ENCODE measurements around the gene NTHL1. TPM values are rescaled to one million over a fixed set of nuclear protein-coding genes. Genes with fewer than 3 reads are reported as not detected.

The NTHL1 gene
- total and polyA plus RNA-seq, 2 of the 13 experiments (the other 11 are each of a cell fraction or from before 2014, with no cell fraction given): 47.5 to 64.9 TPM

DNA sequence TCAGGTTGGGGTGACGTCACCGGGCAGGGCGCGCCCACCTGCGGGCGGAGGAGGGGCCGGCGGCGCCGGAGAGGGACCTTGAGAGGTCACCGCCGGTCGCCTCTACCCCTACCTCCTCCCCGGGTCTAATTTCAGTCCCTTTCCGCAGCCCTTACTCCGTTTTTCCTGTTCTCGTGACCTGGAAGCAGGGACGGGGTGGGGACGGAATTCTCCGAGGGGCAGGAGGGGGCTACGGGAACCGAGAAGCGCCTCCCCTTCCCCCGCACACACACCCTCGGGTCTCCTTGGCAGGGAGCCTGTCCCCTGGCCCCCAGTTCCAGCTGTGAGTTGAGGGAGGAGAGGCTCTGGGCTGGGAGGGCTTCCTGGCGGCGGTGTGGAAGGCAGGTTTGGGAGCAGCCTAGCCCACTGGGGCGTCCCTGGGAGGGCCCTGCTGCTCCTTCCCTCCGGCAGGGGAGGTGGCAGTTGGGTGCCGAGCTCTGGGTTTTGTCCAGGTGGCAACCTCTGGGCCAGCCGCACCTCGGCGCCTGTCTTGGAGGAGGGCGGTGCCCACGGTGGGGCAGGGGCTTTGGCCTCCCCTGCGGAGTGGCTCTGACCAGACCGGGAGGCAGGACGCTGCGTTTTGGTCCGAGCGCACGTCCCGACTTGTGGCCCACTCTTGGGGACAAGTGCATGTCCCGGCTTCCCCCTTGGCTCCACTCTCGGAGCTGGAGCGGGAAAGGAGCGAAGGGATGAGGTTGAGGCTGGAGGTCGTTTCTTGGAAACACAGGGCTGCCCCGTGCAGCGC is 57.1 kb downstream of the NTHL1 start (continued):
- TF ChIP-seq SMARCC2 (IDR thresholded peaks at IDR 0.05) (no peak), PHF8 (CRISPR knock-in tag; IDR thresholded peaks at IDR 0.05) (peak; percentile 36; the same call in 1 of the 2 replicates), ZNF550 (CRISPR knock-in tag; IDR thresholded peaks at IDR 0.05; ENCODE audit: borderline replicate concordance) (no peak), ZBTB20 (CRISPR knock-in tag; IDR thresholded peaks at IDR 0.05; ENCODE audit: borderline replicate concordance, low read depth) (0 out of 2 replicates have a peak, but pooled peaks have one; percentile 25), FOSL2 (CRISPR knock-in tag; IDR thresholded peaks at IDR 0.05) (peak; percentile 34; the same call in 1 of the 2 replicates), PPARG (CRISPR knock-in tag; conservative IDR thresholded peaks at IDR 0.05) (no peak), ZSCAN12 (CRISPR knock-in tag; IDR thresholded peaks at IDR 0.05) (no peak), SMAD3 (CRISPR knock-in tag; IDR thresholded peaks at IDR 0.05) (no peak), SRY (CRISPR knock-in tag; IDR thresholded peaks at IDR 0.05) (no peak; the same call in 1 of the 2 replicates), ZNF547 (CRISPR knock-in tag; IDR thresholded peaks at IDR 0.05) (no peak), RBAK (CRISPR knock-in tag; IDR thresholded peaks at IDR 0.05) (no peak), ZBTB1 (CRISPR knock-in tag; IDR thresholded peaks at IDR 0.05; ENCODE audit: borderline replicate concordance) (no peak), ZNF30 (CRISPR knock-in tag; IDR thresholded peaks at IDR 0.05) (no peak), YEATS2 (CRISPR knock-in tag; IDR thresholded peaks at IDR 0.05; ENCODE audit: borderline replicate concordance) (0 out of 2 replicates have a peak, but pooled peaks have one; percentile 35)
- TF ChIP-seq, protein P1, sequence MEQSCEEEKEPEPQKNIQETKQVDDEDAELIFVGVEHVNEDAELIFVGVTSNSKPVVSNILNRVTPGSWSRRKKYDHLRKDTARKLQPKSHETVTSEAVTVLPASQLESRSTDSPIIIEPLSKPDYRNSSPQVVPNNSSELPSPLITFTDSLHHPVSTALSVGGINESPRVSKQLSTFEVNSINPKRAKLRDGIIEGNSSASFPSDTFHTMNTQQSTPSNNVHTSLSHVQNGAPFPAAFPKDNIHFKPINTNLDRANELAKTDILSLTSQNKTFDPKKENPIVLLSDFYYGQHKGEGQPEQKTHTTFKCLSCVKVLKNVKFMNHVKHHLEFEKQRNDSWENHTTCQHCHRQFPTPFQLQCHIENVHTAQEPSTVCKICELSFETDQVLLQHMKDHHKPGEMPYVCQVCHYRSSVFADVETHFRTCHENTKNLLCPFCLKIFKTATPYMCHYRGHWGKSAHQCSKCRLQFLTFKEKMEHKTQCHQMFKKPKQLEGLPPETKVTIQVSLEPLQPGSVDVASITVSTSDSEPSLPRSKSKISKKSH (CRISPR knock-in tag; IDR thresholded peaks at IDR 0.05; ENCODE audit: borderline replicate concordance): no peak; the same call in 1 of the 2 replicates
- TF ChIP-seq, protein P2, sequence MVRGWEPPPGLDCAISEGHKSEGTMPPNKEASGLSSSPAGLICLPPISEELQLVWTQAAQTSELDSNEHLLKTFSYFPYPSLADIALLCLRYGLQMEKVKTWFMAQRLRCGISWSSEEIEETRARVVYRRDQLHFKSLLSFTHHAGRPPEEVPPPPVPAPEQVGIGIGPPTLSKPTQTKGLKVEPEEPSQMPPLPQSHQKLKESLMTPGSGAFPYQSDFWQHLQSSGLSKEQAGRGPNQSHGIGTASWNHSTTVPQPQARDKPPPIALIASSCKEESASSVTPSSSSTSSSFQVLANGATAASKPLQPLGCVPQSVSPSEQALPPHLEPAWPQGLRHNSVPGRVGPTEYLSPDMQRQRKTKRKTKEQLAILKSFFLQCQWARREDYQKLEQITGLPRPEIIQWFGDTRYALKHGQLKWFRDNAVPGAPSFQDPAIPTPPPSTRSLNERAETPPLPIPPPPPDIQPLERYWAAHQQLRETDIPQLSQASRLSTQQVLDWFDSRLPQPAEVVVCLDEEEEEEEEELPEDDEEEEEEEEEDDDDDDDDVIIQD (CRISPR knock-in tag; IDR thresholded peaks at IDR 0.05; ENCODE audit: low read depth): no peak
- TF ChIP-seq, protein P3, sequence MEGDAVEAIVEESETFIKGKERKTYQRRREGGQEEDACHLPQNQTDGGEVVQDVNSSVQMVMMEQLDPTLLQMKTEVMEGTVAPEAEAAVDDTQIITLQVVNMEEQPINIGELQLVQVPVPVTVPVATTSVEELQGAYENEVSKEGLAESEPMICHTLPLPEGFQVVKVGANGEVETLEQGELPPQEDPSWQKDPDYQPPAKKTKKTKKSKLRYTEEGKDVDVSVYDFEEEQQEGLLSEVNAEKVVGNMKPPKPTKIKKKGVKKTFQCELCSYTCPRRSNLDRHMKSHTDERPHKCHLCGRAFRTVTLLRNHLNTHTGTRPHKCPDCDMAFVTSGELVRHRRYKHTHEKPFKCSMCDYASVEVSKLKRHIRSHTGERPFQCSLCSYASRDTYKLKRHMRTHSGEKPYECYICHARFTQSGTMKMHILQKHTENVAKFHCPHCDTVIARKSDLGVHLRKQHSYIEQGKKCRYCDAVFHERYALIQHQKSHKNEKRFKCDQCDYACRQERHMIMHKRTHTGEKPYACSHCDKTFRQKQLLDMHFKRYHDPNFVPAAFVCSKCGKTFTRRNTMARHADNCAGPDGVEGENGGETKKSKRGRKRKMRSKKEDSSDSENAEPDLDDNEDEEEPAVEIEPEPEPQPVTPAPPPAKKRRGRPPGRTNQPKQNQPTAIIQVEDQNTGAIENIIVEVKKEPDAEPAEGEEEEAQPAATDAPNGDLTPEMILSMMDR (CRISPR knock-in tag; IDR thresholded peaks at IDR 0.05): no peak
- TF ChIP-seq, protein P4, sequence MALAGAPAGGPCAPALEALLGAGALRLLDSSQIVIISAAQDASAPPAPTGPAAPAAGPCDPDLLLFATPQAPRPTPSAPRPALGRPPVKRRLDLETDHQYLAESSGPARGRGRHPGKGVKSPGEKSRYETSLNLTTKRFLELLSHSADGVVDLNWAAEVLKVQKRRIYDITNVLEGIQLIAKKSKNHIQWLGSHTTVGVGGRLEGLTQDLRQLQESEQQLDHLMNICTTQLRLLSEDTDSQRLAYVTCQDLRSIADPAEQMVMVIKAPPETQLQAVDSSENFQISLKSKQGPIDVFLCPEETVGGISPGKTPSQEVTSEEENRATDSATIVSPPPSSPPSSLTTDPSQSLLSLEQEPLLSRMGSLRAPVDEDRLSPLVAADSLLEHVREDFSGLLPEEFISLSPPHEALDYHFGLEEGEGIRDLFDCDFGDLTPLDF (CRISPR knock-in tag; IDR thresholded peaks at IDR 0.05): no peak
- TF ChIP-seq, protein P5, sequence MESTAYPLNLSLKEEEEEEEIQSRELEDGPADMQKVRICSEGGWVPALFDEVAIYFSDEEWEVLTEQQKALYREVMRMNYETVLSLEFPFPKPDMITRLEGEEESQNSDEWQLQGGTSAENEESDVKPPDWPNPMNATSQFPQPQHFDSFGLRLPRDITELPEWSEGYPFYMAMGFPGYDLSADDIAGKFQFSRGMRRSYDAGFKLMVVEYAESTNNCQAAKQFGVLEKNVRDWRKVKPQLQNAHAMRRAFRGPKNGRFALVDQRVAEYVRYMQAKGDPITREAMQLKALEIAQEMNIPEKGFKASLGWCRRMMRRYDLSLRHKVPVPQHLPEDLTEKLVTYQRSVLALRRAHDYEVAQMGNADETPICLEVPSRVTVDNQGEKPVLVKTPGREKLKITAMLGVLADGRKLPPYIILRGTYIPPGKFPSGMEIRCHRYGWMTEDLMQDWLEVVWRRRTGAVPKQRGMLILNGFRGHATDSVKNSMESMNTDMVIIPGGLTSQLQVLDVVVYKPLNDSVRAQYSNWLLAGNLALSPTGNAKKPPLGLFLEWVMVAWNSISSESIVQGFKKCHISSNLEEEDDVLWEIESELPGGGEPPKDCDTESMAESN (CRISPR knock-in tag; conservative IDR thresholded peaks at IDR 0.05): 0 out of 2 replicates have a peak, but pooled peaks have one; percentile 14
- TF ChIP-seq, protein P6, sequence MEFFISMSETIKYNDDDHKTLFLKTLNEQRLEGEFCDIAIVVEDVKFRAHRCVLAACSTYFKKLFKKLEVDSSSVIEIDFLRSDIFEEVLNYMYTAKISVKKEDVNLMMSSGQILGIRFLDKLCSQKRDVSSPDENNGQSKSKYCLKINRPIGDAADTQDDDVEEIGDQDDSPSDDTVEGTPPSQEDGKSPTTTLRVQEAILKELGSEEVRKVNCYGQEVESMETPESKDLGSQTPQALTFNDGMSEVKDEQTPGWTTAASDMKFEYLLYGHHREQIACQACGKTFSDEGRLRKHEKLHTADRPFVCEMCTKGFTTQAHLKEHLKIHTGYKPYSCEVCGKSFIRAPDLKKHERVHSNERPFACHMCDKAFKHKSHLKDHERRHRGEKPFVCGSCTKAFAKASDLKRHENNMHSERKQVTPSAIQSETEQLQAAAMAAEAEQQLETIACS (CRISPR knock-in tag; IDR thresholded peaks at IDR 0.05): 0 out of 2 replicates have a peak, but pooled peaks have one; percentile 12
